GM21529 (cell line): ENCODE measurements around the gene S1PR2.
"Not testable (repeated sequence)": the region's sequence is repeated elsewhere in the genome, so short reads cannot be mapped to it uniquely, and the experiment has no call there.

Source experiments
- ATAC-seq: cut with Tn5 transposase; IDR thresholded peaks from one replicate; pipeline ENCODE4 v1.9.1; 2021; ENCODE audit not compliant: unreplicated experiment

S1PR2 gene

DNA sequence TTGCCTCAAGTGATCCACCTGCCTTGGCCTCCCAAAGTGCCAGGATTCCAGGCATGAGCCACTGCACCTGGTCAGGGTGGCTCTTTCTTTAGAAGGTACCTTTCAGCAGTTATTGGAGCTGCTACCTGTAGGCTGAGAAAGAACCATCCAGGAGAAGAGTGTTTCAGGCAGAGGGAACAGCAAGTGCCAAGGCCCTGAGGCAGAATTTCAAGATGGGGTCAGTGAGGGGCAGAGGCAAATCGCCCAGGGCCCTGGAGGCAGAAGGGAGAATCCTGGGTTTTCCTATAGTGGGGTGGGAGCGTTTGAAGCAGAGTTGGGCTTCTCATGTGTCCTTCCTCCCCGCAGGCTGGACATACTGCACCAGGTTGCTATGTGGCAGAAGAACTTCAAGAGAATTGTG is 23.1 kb upstream of the S1PR2 start:
- ATAC-seq = no peak

DNA sequence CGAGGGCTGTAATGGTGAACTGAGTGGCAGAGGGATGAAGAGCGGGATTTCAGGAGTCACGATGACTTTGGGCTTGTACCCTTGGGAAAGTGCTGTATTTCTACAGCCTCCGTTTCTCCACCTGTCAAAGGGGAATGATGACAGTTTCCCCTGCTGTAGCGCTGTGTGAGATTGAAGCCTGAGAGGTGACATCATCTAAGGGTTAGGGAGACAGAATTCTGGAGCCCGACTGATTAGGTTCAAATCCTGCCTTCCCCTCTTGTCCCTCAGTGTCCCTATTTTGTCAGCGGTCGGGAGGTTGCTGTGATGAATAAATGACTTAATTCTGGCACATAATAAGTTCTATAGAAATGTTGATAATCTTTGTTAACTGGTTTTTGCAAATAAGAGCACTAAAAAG is 21.6 kb upstream of the S1PR2 start:
- no peak for ATAC-seq

DNA sequence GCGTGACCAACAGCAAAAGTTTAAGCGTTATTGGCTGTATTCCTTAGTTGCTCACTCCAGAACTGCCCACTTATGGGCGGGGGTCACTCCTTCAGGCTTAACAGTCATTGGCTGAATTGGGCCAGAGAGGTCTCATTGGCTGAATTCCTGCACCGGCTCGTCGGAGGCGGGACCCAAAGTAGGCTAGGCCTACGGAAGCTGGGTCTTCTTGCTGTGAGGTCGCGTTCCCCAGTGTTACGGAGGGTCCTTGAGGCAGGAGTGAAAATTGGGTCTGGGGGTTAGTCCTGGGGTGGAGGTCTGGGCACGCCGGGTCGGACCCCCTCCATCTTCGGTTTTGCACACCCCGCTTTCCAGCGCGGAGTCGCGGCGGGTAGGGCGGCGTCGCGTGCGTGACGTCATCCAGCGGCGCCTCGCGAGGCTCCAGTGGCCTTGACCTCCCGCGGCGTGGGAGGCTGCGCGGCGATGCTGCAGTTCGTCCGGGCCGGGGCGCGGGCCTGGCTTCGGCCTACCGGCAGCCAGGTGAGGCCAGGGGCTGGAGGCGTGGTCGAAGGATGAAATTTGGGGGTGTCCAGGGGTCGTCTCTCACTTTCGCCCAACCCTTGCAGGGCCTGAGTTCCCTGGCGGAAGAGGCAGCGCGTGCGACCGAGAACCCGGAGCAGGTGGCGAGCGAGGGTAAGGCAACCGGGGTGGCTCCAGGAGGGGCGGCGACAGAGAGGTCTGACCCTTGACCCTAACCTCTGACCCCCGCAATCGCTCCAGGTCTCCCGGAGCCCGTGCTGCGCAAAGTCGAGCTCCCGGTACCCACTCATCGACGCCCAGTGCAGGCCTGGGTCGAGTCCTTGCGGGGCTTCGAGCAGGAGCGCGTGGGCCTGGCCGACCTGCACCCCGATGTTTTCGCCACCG is 20.9 kb upstream of the S1PR2 start, which contains the start of gene MRPL4:
MRPL4 (plus strand) TSS at position 423 of the 903 bp plus-strand sequence; CDS start at position 463, 40 bp downstream.
- peak; percentile 84 for ATAC-seq

DNA sequence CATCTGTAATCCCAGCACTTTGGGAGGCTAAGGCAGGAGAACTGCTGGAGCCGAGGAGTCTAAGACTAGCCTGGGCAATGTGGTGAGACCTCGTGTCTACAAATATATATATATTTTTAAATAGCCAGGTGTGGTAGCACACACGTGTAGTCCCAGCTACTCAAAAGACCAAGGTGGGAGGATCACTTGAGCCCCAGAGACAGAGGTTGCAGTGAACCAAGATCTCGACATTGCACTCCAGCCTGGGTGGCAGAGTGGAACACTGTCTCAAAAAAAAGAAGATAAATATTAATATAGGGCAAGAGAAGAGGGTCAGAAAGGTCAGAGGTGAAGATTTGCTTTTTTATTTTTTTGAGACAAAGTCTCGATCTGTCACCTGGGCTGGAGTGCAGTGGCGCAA is 15.4 kb upstream of the S1PR2 start:
- ATAC-seq = no peak

DNA sequence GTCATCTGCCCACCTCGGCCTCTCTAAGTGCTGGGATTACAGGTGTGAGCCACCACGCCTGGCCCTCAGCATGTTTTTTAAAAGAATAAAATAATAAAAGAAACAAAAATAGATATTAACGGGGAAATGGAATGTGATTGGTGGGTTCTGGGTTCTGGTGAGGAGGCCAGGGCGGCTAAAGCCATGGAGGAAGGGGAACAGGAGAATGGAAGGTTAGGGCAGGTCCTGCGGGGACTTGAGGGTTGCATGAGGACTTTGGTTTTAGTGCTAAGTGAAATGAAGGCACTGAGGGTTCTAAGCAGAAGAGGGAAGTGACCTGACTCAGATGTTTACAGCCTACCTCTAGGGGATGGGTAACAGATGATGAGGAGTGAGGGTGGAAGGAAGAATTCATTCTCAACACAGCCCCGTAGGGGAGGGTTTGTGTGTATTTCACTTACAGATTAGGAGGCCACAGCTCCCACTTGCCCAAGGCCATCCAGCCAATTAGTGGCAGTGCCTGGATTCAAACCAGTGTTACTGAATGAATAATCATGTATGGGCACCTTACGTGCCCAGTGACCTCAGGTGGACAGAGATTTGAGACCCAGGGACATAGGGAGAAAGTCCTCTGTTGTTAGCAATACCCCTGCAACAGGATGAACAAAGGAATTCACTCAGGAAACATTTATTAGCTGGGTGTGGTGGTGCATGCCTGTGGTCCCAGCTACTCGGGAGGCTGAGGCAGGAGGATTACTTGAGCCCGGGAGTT is 14.2 kb upstream of the S1PR2 start:
- ATAC-seq = no peak

DNA sequence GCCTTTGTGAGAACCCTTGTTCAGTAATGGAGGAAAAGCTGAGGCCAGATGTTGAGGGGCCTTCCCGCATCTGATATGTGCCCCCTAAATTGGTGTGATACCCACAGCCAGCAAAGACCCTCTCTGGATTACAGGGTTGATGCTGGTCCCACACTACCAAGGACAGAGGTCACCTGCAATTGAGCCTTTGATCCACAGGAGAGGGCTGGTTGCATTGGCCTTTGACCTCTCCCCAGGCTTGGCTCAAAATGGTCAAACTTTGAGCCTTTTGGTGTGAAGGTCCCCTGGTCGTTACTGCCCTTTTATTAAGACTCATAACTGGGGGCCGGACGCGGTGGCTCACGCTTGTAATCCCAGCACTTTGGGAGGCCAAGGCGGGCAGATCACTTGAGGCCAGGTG is 12.5 kb upstream of the S1PR2 start:
- no peak for ATAC-seq

DNA sequence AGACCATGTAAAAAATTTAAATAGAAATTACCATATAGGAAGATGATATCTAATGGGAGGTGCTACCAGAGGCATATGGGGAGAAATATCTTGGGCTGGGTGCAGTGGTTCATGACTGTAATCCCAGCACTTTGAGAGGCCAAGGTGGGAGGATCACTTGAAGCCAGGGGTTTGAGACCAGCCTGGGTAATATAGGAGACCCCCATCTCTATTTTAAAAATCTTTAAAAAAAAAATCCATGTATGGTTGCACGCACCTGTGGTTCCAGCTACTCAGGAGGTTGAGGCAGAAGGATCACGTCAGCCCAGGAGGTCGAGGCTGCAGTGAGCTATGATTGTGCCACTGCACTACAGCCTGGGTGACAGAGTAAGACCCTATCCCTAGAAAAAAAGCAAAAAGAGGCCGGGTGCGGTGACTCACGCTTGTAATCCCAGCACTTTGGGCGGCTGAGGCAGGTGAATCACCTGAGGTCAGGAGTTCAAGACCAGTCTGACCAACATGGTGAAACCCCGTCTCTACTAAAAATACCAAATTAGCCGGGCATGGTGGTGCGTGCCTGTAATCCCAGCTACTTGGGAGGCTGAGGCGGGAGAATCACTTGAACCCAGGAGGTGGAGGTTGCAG is 10.8 kb upstream of the S1PR2 start:
- ATAC-seq = not testable (repeated sequence)

DNA sequence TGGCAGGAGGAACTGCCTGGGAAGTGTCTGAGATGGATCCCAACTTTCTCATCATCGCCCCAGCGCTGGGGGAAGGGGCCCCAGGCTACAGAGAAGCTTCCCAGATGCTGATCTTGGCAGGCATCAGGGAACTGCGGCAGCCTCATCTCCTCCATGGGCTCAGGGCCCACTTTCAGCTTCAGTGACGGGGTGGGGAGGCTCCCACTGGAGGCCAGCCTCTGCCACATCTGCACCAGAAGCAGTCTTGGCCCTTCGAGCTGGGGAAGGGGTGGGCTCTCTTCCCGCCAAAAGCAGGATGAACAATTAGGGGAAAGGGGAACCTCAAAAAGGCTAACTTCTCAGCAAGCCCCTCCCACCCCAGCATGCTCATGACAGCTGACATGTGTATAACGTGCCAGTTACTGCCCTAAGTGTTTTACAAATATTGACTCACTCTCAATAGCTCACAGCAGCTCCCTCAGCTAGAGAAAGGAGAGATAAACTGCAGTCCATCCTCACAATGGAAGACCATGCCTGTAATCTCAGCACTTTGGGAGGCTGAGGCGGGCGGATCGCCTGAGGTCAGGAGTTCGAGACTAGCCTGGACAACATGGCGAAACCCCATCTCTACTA is 7.1 kb upstream of the S1PR2 start:
- no peak for ATAC-seq

DNA sequence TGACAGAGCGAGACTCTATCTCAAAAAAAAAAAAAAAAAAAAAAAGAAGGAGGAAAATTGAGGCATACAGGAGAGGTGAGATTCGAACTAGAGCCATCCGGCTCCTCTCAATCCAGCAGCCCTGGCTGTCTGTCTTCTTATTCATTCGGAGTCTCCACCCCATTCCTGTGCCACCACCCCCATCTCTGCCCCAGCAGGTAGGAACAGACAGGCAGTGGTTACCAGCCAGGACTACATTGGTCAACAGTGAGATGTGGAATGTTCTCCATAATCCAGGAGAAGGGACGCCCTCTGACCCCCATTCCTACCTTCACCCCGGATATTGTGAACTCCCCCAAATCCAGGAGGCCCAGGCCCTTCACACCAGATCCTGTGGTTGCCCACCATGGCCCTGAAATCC is 6.6 kb upstream of the S1PR2 start:
- ATAC-seq = no peak

DNA sequence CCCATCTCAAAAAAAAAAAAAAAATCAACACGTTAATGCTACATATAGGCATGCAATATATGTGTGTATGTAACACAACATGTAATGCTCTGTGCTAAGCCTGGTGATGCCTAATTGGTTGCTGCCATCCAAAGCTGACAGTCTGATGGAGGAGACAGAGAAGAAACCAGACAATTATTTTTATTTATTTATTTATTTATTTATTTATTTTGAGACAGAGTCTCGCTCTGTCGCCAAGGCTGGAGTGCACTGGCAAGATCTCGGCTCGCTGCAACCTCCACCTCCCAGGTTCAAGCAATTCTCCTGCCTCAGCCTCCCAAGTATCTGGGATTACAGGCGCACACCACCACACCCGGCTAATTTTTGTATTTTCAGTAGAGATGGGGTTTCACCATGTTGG is 4.3 kb upstream of the S1PR2 start:
- not testable (repeated sequence) for ATAC-seq

DNA sequence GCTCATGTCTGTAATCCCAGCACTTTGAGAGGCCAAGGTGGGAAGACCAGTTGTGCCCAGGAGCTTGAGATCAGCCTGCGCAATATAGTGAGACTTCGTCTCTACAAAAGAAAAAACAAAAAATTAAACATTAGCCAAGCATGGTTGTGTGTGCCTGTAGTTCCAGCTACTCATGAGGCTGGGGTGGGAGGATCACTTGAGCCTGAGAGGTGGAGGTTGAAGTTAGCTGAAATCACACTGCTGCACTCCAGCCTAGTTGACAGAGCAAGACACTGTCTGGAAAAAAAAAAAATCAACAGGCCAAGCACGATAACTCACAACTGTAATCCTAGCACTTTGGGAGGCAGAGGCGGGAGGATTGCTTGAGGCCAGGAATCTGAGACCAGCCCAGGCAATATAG is 3.9 kb upstream of the S1PR2 start:
- ATAC-seq = no peak

DNA sequence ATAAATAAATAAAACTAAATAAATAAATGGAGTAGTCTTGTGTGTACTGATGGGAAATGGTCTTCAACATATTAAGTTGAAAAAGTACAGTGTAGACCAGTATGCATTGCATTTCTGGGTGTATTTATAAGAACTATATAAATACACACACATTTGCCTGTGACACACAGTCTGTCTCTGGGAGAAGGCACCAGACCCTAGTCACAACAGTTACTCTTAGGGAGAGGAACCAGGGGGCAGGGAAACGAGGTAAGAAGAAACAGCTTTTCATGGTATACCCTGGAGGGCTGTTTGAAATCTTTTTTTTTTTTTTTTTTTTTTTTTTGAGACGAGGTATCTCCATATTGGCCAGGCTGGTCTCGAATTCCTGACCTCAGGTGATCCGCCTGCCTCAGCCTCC is 2.8 kb upstream of the S1PR2 start:
- no peak for ATAC-seq

DNA sequence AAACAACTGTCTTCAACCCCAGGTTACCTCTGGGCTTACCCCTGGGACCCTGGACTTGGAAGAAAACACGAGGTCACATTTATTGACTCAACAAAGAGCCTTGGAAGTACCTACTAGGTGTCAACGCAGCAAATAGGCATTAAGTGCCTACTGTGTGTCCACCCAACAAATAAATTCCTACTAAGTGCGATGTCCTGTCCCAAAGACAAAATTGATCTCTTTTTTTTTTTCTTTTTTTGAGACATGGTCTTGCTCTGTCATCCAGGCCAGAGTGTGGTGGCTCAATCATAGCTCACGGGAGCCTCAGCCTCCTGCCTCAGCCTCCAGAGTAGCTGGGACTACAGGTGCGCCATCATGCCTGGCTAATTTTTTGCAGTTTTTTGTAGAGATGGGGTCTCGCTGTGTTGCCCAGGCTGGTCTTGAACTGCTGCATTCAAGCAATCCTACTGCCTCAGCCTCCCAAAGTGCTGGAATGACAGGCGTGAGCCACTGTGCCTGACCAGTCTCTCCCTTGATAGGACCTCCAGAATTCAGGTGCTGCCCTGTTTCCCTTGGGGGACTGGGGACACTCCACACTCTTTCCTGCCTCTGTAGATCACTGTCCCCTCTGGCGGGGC is 589 bp upstream of the S1PR2 start:
- no peak for ATAC-seq

DNA sequence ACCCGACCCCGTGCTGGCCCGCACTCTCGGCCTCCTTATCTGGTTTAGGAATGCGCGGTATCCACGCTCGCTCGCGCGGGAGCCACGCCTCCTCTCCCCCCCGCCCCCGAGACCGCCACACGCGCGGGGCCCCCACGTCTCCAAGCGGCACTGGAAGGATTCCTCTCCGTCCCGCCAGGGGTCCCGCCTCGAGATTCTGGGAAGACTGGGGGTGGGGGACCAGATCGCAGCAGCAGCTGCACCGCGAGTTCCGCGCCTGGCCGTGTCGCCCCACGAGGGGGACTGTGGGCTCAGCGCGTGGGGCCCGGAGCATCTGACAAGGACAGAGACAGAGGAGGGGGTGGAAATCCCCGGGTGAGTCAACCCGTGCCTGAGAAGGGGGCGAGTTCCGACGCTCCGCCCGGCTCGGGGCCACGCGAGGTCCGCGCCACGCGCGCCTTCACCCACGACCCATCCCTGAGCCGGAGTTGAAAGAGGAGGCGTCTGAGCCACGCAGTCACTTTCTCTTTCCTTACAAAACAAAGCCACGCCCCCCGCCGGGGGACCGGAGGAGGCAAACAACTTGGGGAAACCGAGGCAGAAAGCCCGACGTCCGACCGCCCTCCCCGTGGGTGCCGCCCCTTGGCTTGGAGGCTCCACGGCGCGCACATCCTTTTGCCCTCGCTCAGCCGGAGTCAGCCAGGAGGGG is 814 bp downstream of the S1PR2 start:
- no peak for ATAC-seq

DNA sequence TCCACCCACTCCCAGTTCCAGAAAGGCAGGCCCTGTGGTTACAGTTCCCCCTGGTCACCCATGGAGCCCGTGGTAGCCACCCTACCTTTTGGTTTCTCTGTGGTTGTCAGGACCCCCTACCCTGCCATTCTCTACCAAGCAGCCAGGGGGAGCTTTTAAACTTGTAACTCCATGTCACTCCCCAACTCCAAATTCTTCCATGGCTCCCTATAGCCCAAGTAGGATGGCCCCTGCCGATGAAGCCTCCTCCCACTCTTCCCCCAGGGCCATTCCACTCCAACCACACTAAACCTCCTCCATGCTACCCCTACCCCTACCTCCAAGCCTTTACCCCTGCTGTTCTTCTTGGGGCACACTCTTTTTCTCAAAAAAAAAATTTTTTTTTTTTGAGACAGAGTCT is 2.2 kb downstream of the S1PR2 start:
- ATAC-seq = no peak

DNA sequence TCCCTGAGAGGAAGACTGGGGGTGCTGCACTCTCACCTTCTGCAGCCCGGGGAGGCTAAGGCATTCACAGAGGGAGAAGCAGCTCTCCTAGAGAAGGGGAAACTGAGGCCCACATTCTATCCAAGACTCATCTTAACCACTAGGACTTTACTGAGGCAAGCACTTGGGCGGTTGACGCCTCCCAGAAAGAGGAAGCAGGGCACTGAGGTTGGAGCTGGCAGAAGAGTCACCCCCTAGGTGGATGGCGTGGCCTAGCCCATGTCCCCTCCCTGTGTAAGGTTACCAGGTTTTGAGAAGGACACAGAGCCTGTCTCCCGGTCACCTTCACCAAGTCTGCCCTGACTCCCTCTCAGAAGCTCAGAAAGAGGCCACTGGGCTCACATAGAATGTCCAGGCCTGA is 2.7 kb downstream of the S1PR2 start:
- no peak for ATAC-seq

DNA sequence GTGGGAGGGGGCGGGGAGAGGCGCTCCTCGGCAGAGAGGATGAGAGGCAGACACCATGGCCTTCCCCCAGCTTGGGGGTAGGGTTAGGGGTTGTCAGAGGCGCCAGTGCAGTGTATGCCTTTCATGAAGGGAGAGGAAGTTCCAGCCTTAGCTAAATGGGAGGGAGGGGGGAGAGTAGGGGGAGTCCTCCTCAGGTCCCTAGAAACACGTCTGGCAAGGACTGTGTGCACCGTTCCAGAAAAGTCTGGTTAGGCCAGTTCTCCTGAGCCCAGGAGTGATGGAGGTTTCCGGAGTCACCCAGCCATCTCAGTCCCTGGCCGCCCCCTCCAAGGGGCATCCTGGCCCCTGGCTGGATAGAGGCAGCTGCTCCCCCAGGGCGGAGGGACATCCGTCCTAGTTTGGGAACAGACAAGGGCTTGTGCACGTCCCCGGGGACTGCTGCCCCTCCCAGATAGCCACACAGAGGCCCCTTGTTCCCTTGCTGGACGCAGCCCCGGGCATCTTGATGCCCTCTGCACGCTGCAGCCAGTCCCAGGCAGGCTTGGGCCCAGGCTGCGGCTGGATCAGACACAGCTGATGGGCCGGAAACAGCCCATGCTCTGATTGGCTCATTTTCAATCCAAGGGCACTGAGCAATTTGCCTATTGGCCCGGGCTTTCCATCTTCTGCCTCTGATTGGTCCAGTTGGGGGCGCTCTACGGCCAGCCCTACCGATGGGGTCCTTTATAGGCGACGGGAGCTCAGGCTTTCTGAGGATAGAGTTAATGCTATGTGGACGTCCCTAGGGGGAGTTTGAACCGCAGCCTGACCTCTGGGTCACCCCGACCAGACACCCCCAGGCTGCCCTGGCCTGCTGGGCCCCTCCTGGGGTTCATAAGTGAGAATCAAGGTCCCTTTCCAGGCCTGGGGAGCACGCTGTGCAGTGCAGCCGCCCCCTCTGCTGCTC is 3.8 kb downstream of the S1PR2 start:
- ATAC-seq = no peak

DNA sequence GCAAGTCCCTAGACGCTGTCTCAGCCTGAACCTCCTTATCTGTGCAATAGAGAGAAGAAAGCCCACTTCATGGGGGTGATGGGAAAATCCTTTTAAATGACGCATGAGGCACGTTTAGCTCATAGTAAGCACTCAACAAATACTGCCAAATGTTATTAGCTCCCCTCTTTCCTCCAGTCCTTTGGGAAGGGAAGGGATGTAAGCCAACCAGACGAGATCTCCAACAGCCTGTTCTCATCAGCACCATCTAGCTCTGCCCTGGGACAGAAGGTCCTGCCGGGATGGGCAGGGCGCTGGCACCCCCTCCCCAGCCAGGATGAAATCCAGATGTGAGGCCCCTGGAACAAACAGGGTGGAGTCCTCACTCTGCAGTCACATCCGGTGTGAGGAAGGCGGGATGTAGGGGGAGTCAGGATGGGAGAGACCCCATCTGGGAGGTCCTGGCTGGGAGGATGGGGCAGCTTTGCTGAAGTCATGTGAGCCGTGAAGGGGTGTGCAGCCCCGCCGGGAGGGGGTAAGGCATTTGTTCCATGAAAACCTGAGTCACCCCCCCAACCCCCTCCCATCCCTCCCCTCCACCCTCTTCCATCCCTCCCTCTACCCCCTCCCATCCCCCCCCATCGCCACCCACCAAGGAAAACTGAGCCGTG is 4.6 kb downstream of the S1PR2 start:
- ATAC-seq = no peak

DNA sequence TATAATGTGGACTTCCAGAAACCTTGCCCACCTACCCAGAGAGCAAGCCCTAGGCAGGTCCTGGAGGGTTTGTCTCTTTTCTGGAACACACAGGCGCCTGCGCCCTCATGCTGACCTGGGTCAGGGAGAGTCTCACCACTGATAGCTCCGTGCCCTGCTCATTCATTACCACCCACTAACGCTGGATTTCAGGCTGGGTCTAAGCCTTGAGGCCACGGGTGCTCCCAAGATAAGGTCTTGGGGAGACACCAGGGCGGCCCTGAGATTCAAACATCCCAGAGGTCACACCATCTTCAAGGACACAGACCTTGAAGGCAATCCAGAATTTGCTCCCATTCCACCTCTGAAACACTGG is 5.1 kb downstream of the S1PR2 start:
- ATAC-seq = no peak
